ENCODE results near the gene CERS6.

CERS6 gene

GRCh38 chr2:168471163-168471475, 15.0 kb downstream of the CERS6 start:
- peak overlapping the region in 1 of 2 experiments; percentile 7 for H3K27ac ChIP-seq (ENCODE audit: insufficient read depth in 1 of 2, low read depth in 1 of 2, low read length in 2 of 2, poor library complexity in 1 of 2, severe bottlenecking in 2 of 2)
- H3K27me3 ChIP-seq (replicated peaks in 2 of 5; ENCODE audit: control insufficient read depth in 4 of 5, insufficient read depth in 5 of 5, low read length in 4 of 5): no peaks in the 10 kb centered on the region
- peaks cover 26 to 59% (median 43%) of the 10 kb centered on the region in 4 experiments for H3K4me1 ChIP-seq (ENCODE audit: control extremely low read depth in 1 of 4, control insufficient read depth in 4 of 4, insufficient read depth in 4 of 4, low read length in 3 of 4)
- H3K36me3 ChIP-seq (ENCODE audit: control insufficient read depth in 4 of 4, insufficient read depth in 4 of 4, low read length in 3 of 4): no peaks in the 10 kb centered on the region
- POLR2A ChIA-PET: no interaction called here
- DNase-seq: no peak
- H3K9me3 ChIP-seq (ENCODE audit: control extremely low read depth in 1 of 5, control insufficient read depth in 4 of 5, insufficient read depth in 2 of 5, low read depth in 1 of 5, low read length in 4 of 5): no peaks in the 10 kb centered on the region
- peak overlapping the region in 1 of 7 experiments; percentile 15 for H3K4me3 ChIP-seq (ENCODE audit: control insufficient read depth in 1 of 7, extremely low read depth in 1 of 7, insufficient read depth in 4 of 7, low read depth in 2 of 7, low read length in 6 of 7)
- CTCF ChIA-PET: interaction anchor here (0.9 to 5.3 kb wide), 3 partner anchors 10 to 29 kb away, joined by 3 to 34 read pairs (median 4); no protein-coding TSS in a partner anchor

- ChIA-PET POLR2A (no interaction called here), CTCF (interaction anchor here (1.0 to 1.4 kb wide), 2 partner anchors 15 to 127 kb away, joined by 3 read pairs; no protein-coding TSS in a partner anchor)
- DNase-seq: no peak
- no peaks in the 10 kb centered on the region for H3K27me3 ChIP-seq (replicated peaks in 2 of 5; ENCODE audit: control insufficient read depth in 4 of 5, insufficient read depth in 5 of 5, low read length in 4 of 5)
- no peak overlapping the region for H3K4me3 ChIP-seq (ENCODE audit: control insufficient read depth in 1 of 7, extremely low read depth in 1 of 7, insufficient read depth in 4 of 7, low read depth in 2 of 7, low read length in 6 of 7)
- 100% methylated on average over 1 of the region's 4 CpGs for WGBS (ENCODE audit: insufficient coverage)
- H3K4me1 ChIP-seq (ENCODE audit: control extremely low read depth in 1 of 4, control insufficient read depth in 4 of 4, insufficient read depth in 4 of 4, low read length in 3 of 4): peaks cover 0 to 20% (median 11%) of the 10 kb centered on the region in 4 experiments
- H3K36me3 ChIP-seq (ENCODE audit: control insufficient read depth in 4 of 4, insufficient read depth in 4 of 4, low read length in 3 of 4): peaks cover 0 to 3% (median 1%) of the 10 kb centered on the region in 4 experiments
- H3K9me3 ChIP-seq (ENCODE audit: control extremely low read depth in 1 of 5, control insufficient read depth in 4 of 5, insufficient read depth in 2 of 5, low read depth in 1 of 5, low read length in 4 of 5): no peaks in the 10 kb centered on the region
- no peak overlapping the region for H3K27ac ChIP-seq (ENCODE audit: insufficient read depth in 1 of 2, low read depth in 1 of 2, low read length in 2 of 2, poor library complexity in 1 of 2, severe bottlenecking in 2 of 2)
These were observed 19.6 kb downstream of the CERS6 start for GRCh38 chr2:168475636-168476035.

GRCh38 chr2:168478206-168478605, 22.1 kb downstream of the CERS6 start:
- ChIA-PET POLR2A (no interaction called here), CTCF (interaction anchor here (1.5 kb wide), 1 partner anchor 12 kb away, joined by 3 read pairs; no protein-coding TSS in a partner anchor)
- WGBS (ENCODE audit: insufficient coverage): 100% methylated on average over 1 of the region's 1 CpG

GRCh38 chr2:168480356-168480755, 24.3 kb downstream of the CERS6 start:
- DNase-seq: no peak
- CTCF ChIA-PET: interaction anchor here (3.2 to 6.2 kb wide), 2 partner anchors 9 to 10 kb away, joined by 14 to 34 read pairs; no protein-coding TSS in a partner anchor
- Histone ChIP-seq H3K27me3 (replicated peaks in 2 of 5; ENCODE audit: control insufficient read depth in 4 of 5, insufficient read depth in 5 of 5, low read length in 4 of 5) (no peaks in the 10 kb centered on the region), H3K9me3 (ENCODE audit: control extremely low read depth in 1 of 5, control insufficient read depth in 4 of 5, insufficient read depth in 2 of 5, low read depth in 1 of 5, low read length in 4 of 5) (no peaks in the 10 kb centered on the region), H3K4me1 (ENCODE audit: control extremely low read depth in 1 of 4, control insufficient read depth in 4 of 4, insufficient read depth in 4 of 4, low read length in 3 of 4) (peaks cover 0 to 9% (median under 1%) of the 10 kb centered on the region in 4 experiments), H3K4me3 (ENCODE audit: control insufficient read depth in 1 of 7, extremely low read depth in 1 of 7, insufficient read depth in 4 of 7, low read depth in 2 of 7, low read length in 6 of 7) (no peak overlapping the region), H3K36me3 (ENCODE audit: control insufficient read depth in 4 of 4, insufficient read depth in 4 of 4, low read length in 3 of 4) (peaks cover 0 to 7% (median 2%) of the 10 kb centered on the region in 4 experiments), H3K27ac (ENCODE audit: insufficient read depth in 1 of 2, low read depth in 1 of 2, low read length in 2 of 2, poor library complexity in 1 of 2, severe bottlenecking in 2 of 2) (no peak overlapping the region)
- POLR2A ChIA-PET: interaction anchor here (0.9 kb wide), 1 partner anchor 10 kb away, joined by 3 read pairs; no protein-coding TSS in a partner anchor
- WGBS (ENCODE audit: insufficient coverage): 100% methylated on average over 3 of the region's 3 CpGs

More at GRCh38 chr2:168478206-168478605, 22.1 kb downstream of the CERS6 start:
- Histone ChIP-seq H3K27me3 (replicated peaks in 2 of 5; ENCODE audit: control insufficient read depth in 4 of 5, insufficient read depth in 5 of 5, low read length in 4 of 5) (no peaks in the 10 kb centered on the region), H3K27ac (ENCODE audit: insufficient read depth in 1 of 2, low read depth in 1 of 2, low read length in 2 of 2, poor library complexity in 1 of 2, severe bottlenecking in 2 of 2) (no peak overlapping the region), H3K9me3 (ENCODE audit: control extremely low read depth in 1 of 5, control insufficient read depth in 4 of 5, insufficient read depth in 2 of 5, low read depth in 1 of 5, low read length in 4 of 5) (no peaks in the 10 kb centered on the region), H3K4me3 (ENCODE audit: control insufficient read depth in 1 of 7, extremely low read depth in 1 of 7, insufficient read depth in 4 of 7, low read depth in 2 of 7, low read length in 6 of 7) (no peak overlapping the region), H3K36me3 (ENCODE audit: control insufficient read depth in 4 of 4, insufficient read depth in 4 of 4, low read length in 3 of 4) (peaks cover 0 to 3% (median 1%) of the 10 kb centered on the region in 4 experiments), H3K4me1 (ENCODE audit: control extremely low read depth in 1 of 4, control insufficient read depth in 4 of 4, insufficient read depth in 4 of 4, low read length in 3 of 4) (peaks cover 0 to 9% (median 0%) of the 10 kb centered on the region in 4 experiments)
- no peak for DNase-seq

- WGBS (ENCODE audit: insufficient coverage): 97% methylated on average over 12 of the region's 15 CpGs
- Histone ChIP-seq H3K36me3 (ENCODE audit: control insufficient read depth in 4 of 4, insufficient read depth in 4 of 4, low read length in 3 of 4) (peaks cover 0 to 7% (median 2%) of the 10 kb centered on the region in 4 experiments), H3K4me1 (ENCODE audit: control extremely low read depth in 1 of 4, control insufficient read depth in 4 of 4, insufficient read depth in 4 of 4, low read length in 3 of 4) (peaks cover 0 to 9% (median under 1%) of the 10 kb centered on the region in 4 experiments), H3K9me3 (ENCODE audit: control extremely low read depth in 1 of 5, control insufficient read depth in 4 of 5, insufficient read depth in 2 of 5, low read depth in 1 of 5, low read length in 4 of 5) (peaks cover 0 to 6% (median 3%) of the 10 kb centered on the region in 5 experiments), H3K27ac (ENCODE audit: insufficient read depth in 1 of 2, low read depth in 1 of 2, low read length in 2 of 2, poor library complexity in 1 of 2, severe bottlenecking in 2 of 2) (no peak overlapping the region), H3K4me3 (ENCODE audit: control insufficient read depth in 1 of 7, extremely low read depth in 1 of 7, insufficient read depth in 4 of 7, low read depth in 2 of 7, low read length in 6 of 7) (no peak overlapping the region), H3K27me3 (replicated peaks in 2 of 5; ENCODE audit: control insufficient read depth in 4 of 5, insufficient read depth in 5 of 5, low read length in 4 of 5) (no peaks in the 10 kb centered on the region)
- no peak for DNase-seq
- ChIA-PET POLR2A (interaction anchor here (0.9 kb wide), 1 partner anchor 9 kb away, joined by 3 read pairs; no protein-coding TSS in a partner anchor), CTCF (interaction anchor here (0.7 to 6.2 kb wide), 5 partner anchors 9 to 590 kb away, joined by 3 to 34 read pairs (median 3); no protein-coding TSS in a partner anchor)
These were observed 24.9 kb downstream of the CERS6 start for GRCh38 chr2:168480825-168481585.

- POLR2A ChIA-PET: no interaction called here
- 89% methylated on average over 1 of the region's 2 CpGs for WGBS (ENCODE audit: insufficient coverage)
- H3K9me3 ChIP-seq (ENCODE audit: control extremely low read depth in 1 of 5, control insufficient read depth in 4 of 5, insufficient read depth in 2 of 5, low read depth in 1 of 5, low read length in 4 of 5): peaks cover 0 to 9% (median 3%) of the 10 kb centered on the region in 5 experiments
- CTCF ChIA-PET: interaction anchor here (1.0 to 6.2 kb wide), 7 partner anchors 7 to 26 kb away, joined by 3 to 34 read pairs (median 3); no protein-coding TSS in a partner anchor
- H3K4me1 ChIP-seq (ENCODE audit: control extremely low read depth in 1 of 4, control insufficient read depth in 4 of 4, insufficient read depth in 4 of 4, low read length in 3 of 4): peaks cover 0 to 5% (median under 1%) of the 10 kb centered on the region in 4 experiments
- H3K27me3 ChIP-seq (replicated peaks in 2 of 5; ENCODE audit: control insufficient read depth in 4 of 5, insufficient read depth in 5 of 5, low read length in 4 of 5): no peaks in the 10 kb centered on the region
- H3K27ac ChIP-seq (ENCODE audit: insufficient read depth in 1 of 2, low read depth in 1 of 2, low read length in 2 of 2, poor library complexity in 1 of 2, severe bottlenecking in 2 of 2): no peak overlapping the region
- DNase-seq: no peak
- peaks cover 0 to 7% (median 2%) of the 10 kb centered on the region in 4 experiments for H3K36me3 ChIP-seq (ENCODE audit: control insufficient read depth in 4 of 4, insufficient read depth in 4 of 4, low read length in 3 of 4)
- H3K4me3 ChIP-seq (ENCODE audit: control insufficient read depth in 1 of 7, extremely low read depth in 1 of 7, insufficient read depth in 4 of 7, low read depth in 2 of 7, low read length in 6 of 7): no peak overlapping the region
These were observed 26.2 kb downstream of the CERS6 start for GRCh38 chr2:168482269-168482668.

Measured in common myeloid progenitor, CD34-positive (primary cell).